Brain pericyte (primary cell): ENCODE data around the gene CENPW.

ENCODE experiments used
- DNase-seq: peaks from one replicate; pipeline ENCODE4 v3.0.0-alpha.2; 2012; ENCODE audit warnings: low read depth, low spot score

The CENPW gene

DNA sequence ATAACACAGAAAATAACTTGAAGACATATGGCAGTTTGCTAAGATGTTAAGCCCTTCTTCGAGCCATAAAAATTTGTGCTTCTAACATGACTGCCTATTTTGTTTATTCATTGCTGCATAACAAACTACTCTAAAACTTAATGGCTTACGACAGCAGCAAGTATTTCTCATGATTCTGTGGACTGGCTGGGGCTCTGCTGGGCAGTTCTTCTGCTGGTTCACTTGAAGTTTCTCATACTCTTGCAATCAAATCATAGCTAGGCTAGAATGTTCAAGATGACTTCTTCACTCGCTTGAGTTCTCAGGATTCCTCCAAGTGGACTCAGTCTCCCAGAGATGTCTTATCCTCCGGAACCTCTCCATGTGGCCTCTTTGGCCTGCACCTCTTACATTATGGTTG is 33.4 kb downstream of the CENPW start:
- no peak for DNase-seq

GRCh38 chr6:126374372-126374771 is 34.5 kb downstream of the CENPW start:
- no peak for DNase-seq

DNA sequence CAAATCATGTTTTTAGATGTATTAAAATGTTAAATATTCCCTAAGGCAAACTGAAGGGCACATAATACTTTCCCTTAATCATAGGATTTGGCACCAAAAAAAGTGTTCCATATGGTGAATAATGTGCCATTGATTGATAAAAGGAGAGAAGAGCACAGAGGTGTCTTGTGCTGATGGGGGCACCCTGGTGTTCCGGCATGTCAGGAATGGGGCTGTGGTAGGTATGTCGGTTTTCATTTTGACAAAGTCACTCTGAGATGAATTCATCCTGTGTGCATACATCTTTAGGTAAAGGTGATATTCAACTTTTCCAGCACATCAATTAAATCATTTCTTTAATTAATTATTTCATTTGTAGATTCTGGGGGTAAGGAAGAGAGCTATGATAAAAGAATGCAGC is 36.8 kb downstream of the CENPW start:
- DNase-seq = no peak

DNA sequence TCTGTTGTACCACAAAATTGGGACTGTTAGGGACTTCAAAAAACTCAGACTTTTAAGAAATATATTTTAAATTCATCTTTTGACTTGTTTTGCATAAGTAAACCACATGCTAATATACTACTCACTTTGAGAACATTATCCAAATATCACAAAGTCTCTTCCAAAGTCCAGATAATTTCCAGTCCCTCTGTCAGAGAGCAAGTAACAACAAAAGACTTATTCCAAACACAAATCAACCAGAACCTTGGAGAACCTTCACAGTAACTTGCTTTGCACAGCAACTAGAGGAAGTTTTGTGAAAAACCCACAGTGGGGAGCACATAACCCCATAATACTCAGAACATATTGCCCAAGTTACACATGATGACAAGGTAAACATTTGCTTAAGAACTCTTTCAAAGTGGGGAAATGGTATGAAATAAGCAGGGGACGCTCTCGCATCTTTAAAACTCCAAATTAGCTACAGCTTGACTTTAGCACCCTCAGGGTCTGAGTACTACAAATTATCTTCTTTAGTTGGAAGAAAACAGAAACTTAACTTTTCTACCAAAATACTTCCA is 37.8 kb downstream of the CENPW start:
- no peak for DNase-seq

DNA sequence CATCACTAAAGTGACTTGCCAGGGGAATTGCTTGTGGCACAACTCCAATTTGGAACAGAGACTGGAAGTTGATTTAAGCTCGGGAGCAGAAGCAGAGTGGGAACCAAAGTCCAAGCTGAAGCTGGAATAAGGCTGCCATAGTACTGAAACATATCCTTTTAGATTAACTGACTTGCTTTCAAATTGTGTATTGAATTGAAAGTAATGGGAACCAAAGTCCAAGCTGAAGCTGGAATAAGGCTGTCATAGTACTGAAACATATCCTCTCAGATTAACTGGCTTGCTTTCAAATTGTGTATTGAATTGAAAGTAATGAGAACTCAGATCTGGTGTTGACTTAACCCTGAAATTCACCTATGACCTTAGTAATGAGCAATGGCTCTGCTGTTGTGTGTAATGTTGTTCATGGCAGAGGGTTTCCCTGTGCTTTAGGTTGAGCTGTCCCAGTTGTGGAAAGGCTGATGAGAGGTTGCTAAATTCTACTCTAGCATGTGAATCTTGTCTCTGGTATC is 40.2 kb downstream of the CENPW start:
- no peak for DNase-seq

DNA sequence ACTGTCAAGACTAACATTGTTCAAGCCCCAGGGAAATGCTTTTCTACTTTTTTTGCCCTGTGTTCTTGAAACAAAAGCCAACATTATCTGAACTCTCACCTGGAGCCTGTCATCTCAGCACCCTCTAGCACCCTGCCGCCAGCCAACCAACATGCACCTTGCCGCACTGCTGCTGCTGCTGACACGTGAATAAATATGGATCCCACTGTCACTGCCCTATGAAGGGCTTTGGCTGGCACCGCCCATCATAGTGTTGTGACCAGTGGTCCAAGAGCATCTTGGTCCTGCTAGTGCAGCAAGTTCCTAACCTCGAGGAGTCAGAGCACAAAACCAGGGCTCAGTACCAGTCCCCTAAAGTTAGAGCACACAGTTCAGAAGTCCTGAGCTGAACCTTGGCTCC is 41.6 kb downstream of the CENPW start:
- DNase-seq = no peak

DNA sequence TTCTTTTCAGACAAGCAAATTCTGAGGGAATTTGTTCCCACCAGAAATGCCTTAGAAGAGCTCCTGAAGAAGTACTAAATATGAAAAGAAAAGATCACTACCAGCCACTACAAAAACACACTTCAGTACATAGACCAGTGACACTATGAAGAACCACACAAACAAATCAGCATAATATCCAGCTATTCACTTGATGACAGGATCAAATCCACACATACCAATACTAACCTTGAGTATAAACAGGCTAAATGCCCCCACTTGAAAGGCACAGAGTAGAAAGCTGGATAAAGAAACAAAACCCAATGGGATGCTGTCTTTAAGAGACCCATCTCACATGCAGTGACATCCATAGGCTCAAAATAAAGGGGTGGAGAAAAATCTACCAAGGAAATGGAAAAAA is 43.3 kb downstream of the CENPW start:
- DNase-seq = no peak

GRCh38 chr6:126385536-126385935 is 45.6 kb downstream of the CENPW start:
- DNase-seq = no peak

DNA sequence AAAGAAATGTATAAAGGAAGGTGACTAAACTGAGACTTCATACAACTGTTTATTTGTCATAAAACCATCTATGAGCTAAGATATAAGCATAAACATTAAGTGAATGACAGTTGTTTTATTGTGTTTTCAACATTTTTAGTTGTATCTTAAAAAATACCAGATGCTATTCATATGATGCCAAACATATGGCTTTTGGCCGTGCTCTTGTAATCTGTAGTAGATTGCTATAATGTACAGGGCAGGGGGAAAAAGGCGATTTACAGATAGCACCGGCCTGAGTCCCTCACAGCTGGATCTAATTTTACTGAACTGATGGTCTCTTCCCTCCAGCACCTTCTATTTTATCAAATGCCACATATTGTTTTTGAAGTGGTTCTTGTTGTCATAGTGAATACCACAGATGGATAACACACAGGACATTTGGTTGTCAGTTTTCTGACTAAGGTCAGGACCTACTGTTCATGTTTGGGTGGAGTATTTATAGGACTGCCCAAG is 48.2 kb downstream of the CENPW start:
- DNase-seq = no peak

DNA sequence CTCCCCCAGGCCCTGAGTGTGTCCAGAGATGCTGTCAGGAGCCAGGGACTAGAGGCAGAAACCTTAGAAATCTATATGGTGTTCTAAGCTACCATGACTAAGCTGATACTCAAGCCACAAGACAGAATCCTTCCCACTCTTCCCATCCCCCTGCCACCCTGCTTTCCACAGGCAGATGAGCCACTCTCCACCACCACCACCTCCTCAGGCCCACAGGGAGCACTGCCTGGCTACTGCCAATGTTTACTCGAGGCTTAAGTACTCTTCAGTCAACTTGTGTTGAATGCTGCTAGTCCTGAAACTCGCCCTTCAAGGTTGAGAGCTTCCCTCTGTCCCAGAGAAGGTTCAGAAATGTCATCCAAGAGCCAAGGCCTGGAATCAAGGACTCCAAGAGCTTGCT is 56.2 kb downstream of the CENPW start:
- DNase-seq = no peak
